MCF 10A (cell line): ENCODE measurements around the gene SAMD13. TPM values are rescaled to one million over a fixed set of nuclear protein-coding genes. Genes with fewer than 3 reads are reported as not detected.

Experiments used
- BruUV-seq: library from RNA; stranded (reverse); fragments of 400-500 nt; replicated peaks from 2 replicates; lab custom pipeline; 2021; lab: Mats Ljungman, UMichigan
- CTCF ChIA-PET: fragments of 300-600 bp; sonication (Branson Sonifier 250); formaldehyde crosslinking; extraction: SDS; loops from one replicate; lab custom pipeline; 2021; ENCODE audit warnings: antibody characterized with exemption, inconsistent platforms; lab: Yijun Ruan, JAX
- POLR2A ChIA-PET: fragments of 300-600, 350-650 bp; sonication (Branson Sonifier 250); formaldehyde crosslinking; extraction: SDS; loops from one replicate; lab custom pipeline; 2020; ENCODE audit warnings: antibody characterized with exemption, inconsistent platforms; lab: Yijun Ruan, JAX
- DNase-seq: peaks from one replicate; pipeline ENCODE4 v3.0.0-alpha.2; 2018; ENCODE audit not compliant: unreplicated experiment
- H3K27ac Mint-ChIP-seq: one replicate; pipeline ENCODE4 v1.8.0; 2022; ENCODE audit warnings: mild to moderate bottlenecking, low read depth, mixed read lengths; ENCODE audit not compliant: unreplicated experiment
- H3K27me3 Mint-ChIP-seq: one replicate; pipeline ENCODE4 v1.8.0; 2022; ENCODE audit warnings: mixed read lengths; ENCODE audit not compliant: insufficient read depth, unreplicated experiment
- H3K36me3 Mint-ChIP-seq: one replicate; pipeline ENCODE4 v1.8.0; 2022; ENCODE audit warnings: mild to moderate bottlenecking, moderate library complexity, mixed read lengths; ENCODE audit not compliant: insufficient read depth, unreplicated experiment
- H3K4me1 Mint-ChIP-seq: one replicate; pipeline ENCODE4 v1.8.0; 2022; ENCODE audit warnings: mixed read lengths; ENCODE audit not compliant: insufficient read depth, unreplicated experiment
- H3K4me3 Mint-ChIP-seq: one replicate; pipeline ENCODE4 v1.8.0; 2022; ENCODE audit warnings: mild to moderate bottlenecking, moderate library complexity, mixed read lengths; ENCODE audit not compliant: unreplicated experiment
- H3K9me3 Mint-ChIP-seq: one replicate; pipeline ENCODE4 v1.8.0; 2022; ENCODE audit warnings: mixed read lengths; ENCODE audit not compliant: unreplicated experiment
- intact Hi-C: fragments of 100-400 bp; cut with micrococcal nuclease; formaldehyde crosslinking; loops from 2 replicates; pipeline ENCODE4 v1.14.1; 2022
- total RNA-seq: library from RNA; stranded (reverse); gene quantifications from 2 replicates; pipeline ENCODE4 v1.2.3, GENCODE V29; 2022
- TF ChIP-seq, protein P1 (sequence below): fragments of 200-600 bp; IDR thresholded peaks from one replicate; pipeline ENCODE4 v1.8.0; 2022; ENCODE audit warnings: antibody characterized with exemption, mild to moderate bottlenecking; ENCODE audit not compliant: unreplicated experiment

Gene SAMD13
- total RNA-seq, 1 experiment from 2014 or later = 1.3 TPM

GRCh38 chr1:84350550-84350949, 49.0 kb downstream of the SAMD13 start:
- no peak overlapping the region for H3K27ac Mint-ChIP-seq
- no peaks in the 10 kb centered on the region for H3K27me3 Mint-ChIP-seq
- no peaks in the 10 kb centered on the region for H3K9me3 Mint-ChIP-seq
- no TSS peak for BruUV-seq
- CTCF ChIA-PET = interaction anchor here (0.6 to 0.7 kb wide), 3 partner anchors 10 to 170 kb away, joined by 3 read pairs; no protein-coding TSS in a partner anchor
- intact Hi-C loops = no loop called here
- DNase-seq = no peak
- peaks cover 17% of the 10 kb centered on the region for H3K4me1 Mint-ChIP-seq
- POLR2A ChIA-PET = no interaction called here
- TF ChIP-seq, protein P1, sequence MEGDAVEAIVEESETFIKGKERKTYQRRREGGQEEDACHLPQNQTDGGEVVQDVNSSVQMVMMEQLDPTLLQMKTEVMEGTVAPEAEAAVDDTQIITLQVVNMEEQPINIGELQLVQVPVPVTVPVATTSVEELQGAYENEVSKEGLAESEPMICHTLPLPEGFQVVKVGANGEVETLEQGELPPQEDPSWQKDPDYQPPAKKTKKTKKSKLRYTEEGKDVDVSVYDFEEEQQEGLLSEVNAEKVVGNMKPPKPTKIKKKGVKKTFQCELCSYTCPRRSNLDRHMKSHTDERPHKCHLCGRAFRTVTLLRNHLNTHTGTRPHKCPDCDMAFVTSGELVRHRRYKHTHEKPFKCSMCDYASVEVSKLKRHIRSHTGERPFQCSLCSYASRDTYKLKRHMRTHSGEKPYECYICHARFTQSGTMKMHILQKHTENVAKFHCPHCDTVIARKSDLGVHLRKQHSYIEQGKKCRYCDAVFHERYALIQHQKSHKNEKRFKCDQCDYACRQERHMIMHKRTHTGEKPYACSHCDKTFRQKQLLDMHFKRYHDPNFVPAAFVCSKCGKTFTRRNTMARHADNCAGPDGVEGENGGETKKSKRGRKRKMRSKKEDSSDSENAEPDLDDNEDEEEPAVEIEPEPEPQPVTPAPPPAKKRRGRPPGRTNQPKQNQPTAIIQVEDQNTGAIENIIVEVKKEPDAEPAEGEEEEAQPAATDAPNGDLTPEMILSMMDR = no peak
- H3K36me3 Mint-ChIP-seq = no peaks in the 10 kb centered on the region
- H3K4me3 Mint-ChIP-seq = no peak overlapping the region

DNA sequence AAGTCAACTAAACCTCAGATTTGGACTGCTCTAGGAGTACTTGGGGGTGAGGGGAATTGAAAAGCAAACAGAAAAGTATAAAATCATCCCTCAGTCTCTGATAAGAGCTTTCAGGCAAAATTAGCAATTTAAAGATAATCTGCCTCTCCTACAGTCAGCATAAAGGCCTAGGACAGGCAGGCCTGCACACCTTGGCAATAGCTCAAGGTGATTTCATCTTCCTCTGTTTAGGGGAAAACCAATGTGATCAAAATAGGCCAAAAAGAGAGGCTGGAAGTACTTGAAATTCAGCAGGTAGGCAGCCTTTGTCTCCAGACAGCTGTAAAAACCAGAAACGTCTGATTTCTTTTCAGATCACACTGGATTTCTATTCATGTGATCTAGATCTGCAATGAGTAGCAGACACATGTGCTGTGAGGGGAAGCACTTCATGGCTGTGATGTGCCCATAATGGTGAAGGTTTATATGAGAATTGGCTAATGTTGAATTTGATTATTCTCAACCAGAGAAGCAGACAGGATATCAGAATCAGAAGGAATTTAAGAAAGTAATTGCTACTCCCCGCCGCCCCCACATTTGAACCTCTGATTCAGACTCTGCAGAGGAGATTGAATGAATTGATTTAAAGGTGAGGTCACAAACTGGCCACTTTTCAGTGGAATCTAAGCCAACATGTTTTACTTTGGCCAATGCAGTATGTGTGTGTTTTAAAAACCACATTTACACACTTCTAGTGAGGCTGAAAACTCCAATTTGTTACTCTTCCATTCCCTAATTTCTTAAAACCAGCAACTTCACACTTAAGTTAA, 51.0 kb downstream of the SAMD13 start:
- Mint-ChIP-seq H3K27ac (no peak overlapping the region), H3K9me3 (no peaks in the 10 kb centered on the region), H3K36me3 (no peaks in the 10 kb centered on the region), H3K27me3 (no peaks in the 10 kb centered on the region), H3K4me1 (peaks cover 17% of the 10 kb centered on the region), H3K4me3 (no peak overlapping the region)
- ChIA-PET POLR2A (interaction anchor here (0.6 kb wide), 2 partner anchors 157 to 1921 kb away, joined by 3 read pairs; no protein-coding TSS in a partner anchor), CTCF (interaction anchor here (0.6 kb wide), 1 partner anchor 165 kb away, joined by 3 read pairs; no protein-coding TSS in a partner anchor)
- TF ChIP-seq, protein P1 = no peak
- no peak for DNase-seq
- no TSS peak for BruUV-seq
- intact Hi-C loops = no loop called here

GRCh38 chr1:84353695-84354094, 52.2 kb downstream of the SAMD13 start:
- TF ChIP-seq, protein P1 = no peak
- no TSS peak for BruUV-seq
- ChIA-PET CTCF (interaction anchor here (0.6 kb wide), 1 partner anchor 164 kb away, joined by 3 read pairs; no protein-coding TSS in a partner anchor), POLR2A (no interaction called here)
- Mint-ChIP-seq H3K36me3 (no peaks in the 10 kb centered on the region), H3K4me1 (peaks cover 6% of the 10 kb centered on the region), H3K27ac (no peak overlapping the region), H3K9me3 (peaks cover 7% of the 10 kb centered on the region), H3K4me3 (no peak overlapping the region), H3K27me3 (no peaks in the 10 kb centered on the region)
- intact Hi-C loops = no loop called here
- DNase-seq = peak; percentile 23

DNA sequence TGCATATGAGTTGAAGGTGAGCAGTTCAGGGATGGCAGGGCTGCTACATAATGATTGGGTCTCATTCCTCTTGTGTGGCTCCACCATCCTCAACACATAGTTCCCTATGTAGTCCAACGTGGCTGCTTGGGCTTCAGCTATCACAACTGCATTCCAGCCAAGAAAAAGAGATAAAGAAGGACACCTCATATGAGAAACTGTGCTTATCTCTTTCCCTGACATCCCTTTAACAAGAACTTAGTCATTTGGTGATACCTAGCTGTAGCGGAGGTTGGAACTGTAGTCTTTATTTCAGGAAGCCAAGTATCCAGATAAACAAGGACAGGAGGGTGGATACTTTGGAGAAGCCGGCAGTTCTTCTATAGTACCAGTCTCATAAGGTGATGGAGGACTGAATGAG, 54.0 kb downstream of the SAMD13 start:
- Mint-ChIP-seq H3K27ac (no peak overlapping the region), H3K4me1 (peaks cover 5% of the 10 kb centered on the region), H3K36me3 (no peaks in the 10 kb centered on the region), H3K9me3 (peaks cover 7% of the 10 kb centered on the region), H3K4me3 (no peak overlapping the region), H3K27me3 (no peaks in the 10 kb centered on the region)
- TF ChIP-seq, protein P1 = no peak
- DNase-seq = no peak
- ChIA-PET POLR2A (interaction anchor here (0.6 kb wide), 1 partner anchor 298 kb away, joined by 3 read pairs; no protein-coding TSS in a partner anchor), CTCF (no interaction called here)
- intact Hi-C loops = no loop called here
- no TSS peak for BruUV-seq
